Germinal center (tissue), 1 donor: ENCODE measurements around the gene SCD5.

Source experiments
- DNase-seq: peaks from one replicate; pipeline ENCODE4 v3.0.0; 2012; ENCODE audit warnings: mixed read lengths, low spot score

The SCD5 gene

GRCh38 chr4:82630079-82630478, 168.5 kb downstream of the SCD5 start:
- DNase-seq, result no peak

- no peak for DNase-seq
Measured at GRCh38 chr4:82629238-82630000, 169.2 kb downstream of the SCD5 start.

GRCh38 chr4:82626251-82626868, 172.2 kb downstream of the SCD5 start:
- no peak for DNase-seq

GRCh38 chr4:82624819-82625218, 173.8 kb downstream of the SCD5 start:
- no peak for DNase-seq

GRCh38 chr4:82623121-82623683, 175.4 kb downstream of the SCD5 start:
- DNase-seq, result no peak

- DNase-seq, result no peak
Measured at GRCh38 chr4:82621251-82621650, 177.3 kb downstream of the SCD5 start.

GRCh38 chr4:82620126-82620735, 178.4 kb downstream of the SCD5 start:
- DNase-seq, result no peak

GRCh38 chr4:82618103-82618720, 180.4 kb downstream of the SCD5 start:
- DNase-seq, result no peak

GRCh38 chr4:82614838-82615449, 183.7 kb downstream of the SCD5 start:
- DNase-seq, result no peak

- no peak for DNase-seq
Measured at GRCh38 chr4:82613121-82613520, 185.5 kb downstream of the SCD5 start.

GRCh38 chr4:82611982-82612381, 186.6 kb downstream of the SCD5 start:
- DNase-seq, result no peak

GRCh38 chr4:82611527-82611926, 187.1 kb downstream of the SCD5 start:
- no peak for DNase-seq

GRCh38 chr4:82610041-82610440, 188.6 kb downstream of the SCD5 start:
- no peak for DNase-seq

GRCh38 chr4:82606622-82607021, 192.0 kb downstream of the SCD5 start:
- no peak for DNase-seq

GRCh38 chr4:82604522-82604921, 194.1 kb downstream of the SCD5 start:
- no peak for DNase-seq

GRCh38 chr4:82601242-82602015, 197.2 kb downstream of the SCD5 start:
- no peak for DNase-seq

GRCh38 chr4:82599336-82599735, 199.3 kb downstream of the SCD5 start:
- DNase-seq, result no peak

- no peak for DNase-seq
Measured at GRCh38 chr4:82594456-82594855, 204.1 kb downstream of the SCD5 start.

GRCh38 chr4:82593411-82593810, 205.2 kb downstream of the SCD5 start:
- DNase-seq, result no peak

GRCh38 chr4:82592639-82593038, 206.0 kb downstream of the SCD5 start:
- DNase-seq, result no peak

GRCh38 chr4:82591592-82591991, 207.0 kb downstream of the SCD5 start:
- no peak for DNase-seq
